Lower lobe of right lung (tissue), 2 donors: ENCODE results near the gene ZNF414. TPM values are rescaled to one million over a fixed set of nuclear protein-coding genes. Genes with fewer than 3 reads are reported as not detected.
"Not testable (repeated sequence)": the region's sequence is repeated elsewhere in the genome, so short reads cannot be mapped to it uniquely, and the experiment has no call there.

Experiments
- ATAC-seq, 2 donors: fragments of 200-7000 bp; cut with Tn5 transposase; one replicate each; pipeline ENCODE4 v1.9.1; 2020 to 2022; ENCODE audit warnings: mild to moderate bottlenecking in 2 of 2, moderate library complexity in 2 of 2
- DNase-seq: peaks from one replicate; pipeline ENCODE4 v3.0.0-alpha.2; 2020
- H3K27ac ChIP-seq: fragments of 200-600 bp; one replicate; pipeline ENCODE4 v1.8.0; 2022
- H3K27me3 ChIP-seq: fragments of 200-600 bp; one replicate; pipeline ENCODE4 v1.8.0; 2022; ENCODE audit warnings: low read depth
- H3K36me3 ChIP-seq: fragments of 200-600 bp; one replicate; pipeline ENCODE4 v1.8.0; 2022; ENCODE audit warnings: mild to moderate bottlenecking
- H3K4me1 ChIP-seq: fragments of 200-600 bp; one replicate; pipeline ENCODE4 v1.8.0; 2022
- H3K4me3 ChIP-seq: fragments of 200-600 bp; one replicate; pipeline ENCODE4 v1.8.0; 2022; ENCODE audit warnings: mild to moderate bottlenecking
- H3K9me3 ChIP-seq: fragments of 200-600 bp; one replicate; pipeline ENCODE4 v1.8.0; 2022
- CTCF ChIP-seq: fragments of 200-600 bp; IDR thresholded peaks from one replicate; pipeline ENCODE4 v1.8.0; 2022; ENCODE audit warnings: antibody characterized with exemption, mild to moderate bottlenecking
- intact Hi-C: fragments of 100-400 bp; cut with DNase I; formaldehyde crosslinking; loops from one replicate; pipeline ENCODE4 v1.11.0; 2022
- long read RNA-seq: library from polyadenylated mRNA; unstranded; transcript quantifications from one replicate; pipeline ENCODE4 v2.0.0, GENCODE V29; 2021
- total RNA-seq: library from RNA; stranded (reverse); fragmentation: NEBNext Ultra II Directional; extraction: Animal tissue kit (Norgen Biotek cat#: 25700); gene quantifications from one replicate; pipeline ENCODE4 v1.2.1, GENCODE V29; 2021
- donor health status: DM: no; HTN: yes; CAD: no; lungs with severe emphysema.

ZNF414 gene
- total RNA-seq: 21.6 TPM
- long read RNA-seq, partial matches to known transcripts: 3 of 9 reads
- long read RNA-seq, other reads (novel, unspliced or antisense): 1 of 9 reads

GRCh38 chr19:8513687-8514504, at the start of gene ZNF414:
Gene ZNF414 (minus strand): TSS chr19:8514167. CDS start chr19:8514046, 121 bp downstream.
- no peak for TF ChIP-seq CTCF

GRCh38 chr19:8561075-8561764, 47.3 kb upstream of the ZNF414 start:
- Histone ChIP-seq H3K4me3 (no peak overlapping the region), H3K9me3 (no peaks in the 10 kb centered on the region), H3K4me1 (no peaks in the 10 kb centered on the region), H3K27me3 (no peaks in the 10 kb centered on the region), H3K27ac (no peak overlapping the region), H3K36me3 (no peaks in the 10 kb centered on the region)
- intact Hi-C loops: no loop called here
- no peak for ATAC-seq
- no peak for TF ChIP-seq CTCF
- no peak for DNase-seq

More at GRCh38 chr19:8513687-8514504, at the start of gene ZNF414:
- intact Hi-C loops: no loop called here
- DNase-seq: peak; percentile 97
- ATAC-seq: peak; percentile 96 to 97
- no peaks in the 10 kb centered on the region for H3K27me3 ChIP-seq
- peaks cover 30% of the 10 kb centered on the region for H3K4me1 ChIP-seq
- peak within 1 kb of the TSS; percentile 67 for H3K4me3 ChIP-seq
- no peaks in the 10 kb centered on the region for H3K9me3 ChIP-seq
- H3K27ac ChIP-seq: peak within 1 kb of the TSS; percentile 98
- H3K36me3 ChIP-seq: peaks cover 9% of the 10 kb centered on the region

GRCh38 chr19:8558325-8558724, 44.4 kb upstream of the ZNF414 start:
- no peak overlapping the region for H3K27ac ChIP-seq
- ATAC-seq: no peak
- no peak for DNase-seq
- no peaks in the 10 kb centered on the region for H3K27me3 ChIP-seq
- H3K36me3 ChIP-seq: peaks cover 13% of the 10 kb centered on the region
- no peak overlapping the region for H3K4me3 ChIP-seq
- H3K4me1 ChIP-seq: no peaks in the 10 kb centered on the region
- TF ChIP-seq CTCF: no peak
- H3K9me3 ChIP-seq: no peaks in the 10 kb centered on the region
- intact Hi-C loops: no loop called here

GRCh38 chr19:8557642-8558238, 43.8 kb upstream of the ZNF414 start:
- Histone ChIP-seq H3K4me1 (no peaks in the 10 kb centered on the region), H3K27ac (no peak overlapping the region), H3K4me3 (no peak overlapping the region), H3K36me3 (peaks cover 19% of the 10 kb centered on the region), H3K27me3 (no peaks in the 10 kb centered on the region), H3K9me3 (no peaks in the 10 kb centered on the region)
- ATAC-seq (peak; percentile 32 to 73), DNase-seq (peak; percentile 58)
- no peak for TF ChIP-seq CTCF
- intact Hi-C loops: no loop called here

GRCh38 chr19:8553729-8554128, 39.8 kb upstream of the ZNF414 start:
- H3K36me3 ChIP-seq: peaks cover 36% of the 10 kb centered on the region
- H3K4me3 ChIP-seq, H3K9me3 ChIP-seq, H3K4me1 ChIP-seq, H3K27ac ChIP-seq, ATAC-seq, intact Hi-C loops, H3K27me3 ChIP-seq, DNase-seq: not testable (repeated sequence)
